A673 (cell line): Measurements from ENCODE around the gene EAF1. TPM values are rescaled to one million over a fixed set of nuclear protein-coding genes. Genes with fewer than 3 reads are reported as not detected.
"Not testable (repeated sequence)": the region's sequence is repeated elsewhere in the genome, so short reads cannot be mapped to it uniquely, and the experiment has no call there.

Experiments
- BruUV-seq: library from RNA; stranded (reverse); fragments of 400-500 nt; replicated peaks from 2 replicates; lab custom pipeline; 2021; lab: Mats Ljungman, UMichigan
- CTCF ChIA-PET: fragments of 300-600 bp; sonication (Branson Sonifier 250); formaldehyde crosslinking; loops from one replicate; lab custom pipeline; 2022; ENCODE audit warnings: antibody characterized with exemption; lab: Charles Lee
- POLR2A ChIA-PET: fragments of 300-600 bp; sonication (Branson Sonifier 250); formaldehyde crosslinking; loops from one replicate; lab custom pipeline; 2022; ENCODE audit warnings: antibody characterized with exemption; ENCODE audit not compliant: low non-redundant PET; lab: Charles Lee
- DNase-seq: peaks from one replicate; pipeline ENCODE4 v3.0.0-alpha.2; 2015; ENCODE audit warnings: low spot score
- H3K27ac ChIP-seq: fragments of 200-600 bp; sonication (generic); 2 replicates; pipeline ENCODE4 v1.5.1; 2016; ENCODE audit warnings: mixed run types, low read depth, mild to moderate bottlenecking, mixed read lengths, antibody characterized with exemption, low read length; ENCODE audit not compliant: poor library complexity, severe bottlenecking
- H3K27me3 ChIP-seq: fragments of 200-600 bp; sonication (generic); replicated peaks from 2 replicates; pipeline ENCODE4 v1.6.1; 2017; ENCODE audit warnings: mixed run types, low read depth, mild to moderate bottlenecking, mixed read lengths, antibody characterized with exemption, low read length; ENCODE audit not compliant: insufficient read depth, poor library complexity
- H3K36me3 ChIP-seq: fragments of 200-600 bp; sonication (generic); 2 replicates; pipeline ENCODE4 v1.6.1; 2016; ENCODE audit warnings: mixed run types, mild to moderate bottlenecking, mixed read lengths, antibody characterized with exemption, low read length; ENCODE audit not compliant: insufficient read depth, poor library complexity, severe bottlenecking
- H3K4me1 ChIP-seq: fragments of 200-600 bp; sonication (generic); 2 replicates; pipeline ENCODE4 v1.6.1; 2017; ENCODE audit warnings: mixed run types, mild to moderate bottlenecking, mixed read lengths, antibody characterized with exemption, low read length; ENCODE audit not compliant: insufficient read depth, poor library complexity, severe bottlenecking
- H3K4me3 ChIP-seq: fragments of 200-600 bp; sonication (generic); 2 replicates; pipeline ENCODE4 v1.5.1; 2016; ENCODE audit warnings: low read depth, mixed run types, mild to moderate bottlenecking, mixed read lengths, low read length; ENCODE audit not compliant: poor library complexity, severe bottlenecking
- H3K9me3 ChIP-seq: fragments of 200-600 bp; sonication (generic); 2 replicates; pipeline ENCODE4 v1.6.1; 2016; ENCODE audit warnings: mixed run types, low read depth, mild to moderate bottlenecking, mixed read lengths, antibody characterized with exemption, low read length; ENCODE audit not compliant: poor library complexity, severe bottlenecking
- CTCF ChIP-seq: fragments of 300-800, 200-600 bp; sonication (generic); conservative IDR thresholded peaks from 2 replicates; pipeline ENCODE4 v1.5.1; 2017; ENCODE audit warnings: low read depth, mild to moderate bottlenecking, antibody characterized with exemption, low read length, moderate library complexity, mixed read lengths
- EZH2 ChIP-seq: fragments of 200-600 bp; sonication (generic); IDR thresholded peaks from 2 replicates; pipeline ENCODE4 v1.6.1; 2017; ENCODE audit warnings: borderline replicate concordance, low read depth, mild to moderate bottlenecking, mixed read lengths, antibody characterized with exemption, low read length; ENCODE audit not compliant: poor library complexity, severe bottlenecking
- intact Hi-C: fragments of 100-400 bp; cut with micrococcal nuclease; formaldehyde crosslinking; loops from one replicate; pipeline ENCODE4 v1.10.0; 2022; ENCODE audit not compliant: unreplicated experiment
- total RNA-seq: library from RNA; stranded (reverse); gene quantifications from 2 replicates; pipeline ENCODE4 v1.2.3, GENCODE V29; 2021

Gene EAF1
- total RNA-seq, 1 experiment from 2014 or later: 28.7 TPM

- TF ChIP-seq EZH2 (no peak), CTCF (no peak)
- H3K4me3 ChIP-seq: no peak overlapping the region
- peaks cover 3% of the 10 kb centered on the region for H3K4me1 ChIP-seq
- intact Hi-C loops: no loop called here
- H3K27me3 ChIP-seq: no peaks in the 10 kb centered on the region
- no peak for DNase-seq
- CTCF ChIA-PET: interaction anchor here (1.0 kb wide), 1 partner anchor 113 kb away, joined by 3 read pairs; no protein-coding TSS in a partner anchor
- H3K9me3 ChIP-seq: no peaks in the 10 kb centered on the region
- BruUV-seq: no TSS peak
- no peak overlapping the region for H3K27ac ChIP-seq
- POLR2A ChIA-PET: no interaction called here
- H3K36me3 ChIP-seq: no peaks in the 10 kb centered on the region
These were observed 46.2 kb upstream of the EAF1 start for GRCh38 chr3:15380980-15381890.

GRCh38 chr3:15382405-15382923 is 44.9 kb upstream of the EAF1 start:
- H3K9me3 ChIP-seq: no peaks in the 10 kb centered on the region
- ChIA-PET CTCF (no interaction called here), POLR2A (no interaction called here)
- H3K4me3 ChIP-seq: no peak overlapping the region
- no peaks in the 10 kb centered on the region for H3K36me3 ChIP-seq
- intact Hi-C loops: no loop called here
- TF ChIP-seq EZH2 (no peak), CTCF (no peak)
- H3K27me3 ChIP-seq: no peaks in the 10 kb centered on the region
- peaks cover 3% of the 10 kb centered on the region for H3K4me1 ChIP-seq
- H3K27ac ChIP-seq: no peak overlapping the region
- no peak for DNase-seq
- BruUV-seq: no TSS peak

- Histone ChIP-seq H3K4me3 (no peak overlapping the region), H3K27ac (no peak overlapping the region), H3K36me3 (no peaks in the 10 kb centered on the region), H3K4me1 (no peaks in the 10 kb centered on the region), H3K27me3 (no peaks in the 10 kb centered on the region), H3K9me3 (no peaks in the 10 kb centered on the region)
- no peak for DNase-seq
- CTCF ChIA-PET: no interaction called here
- TF ChIP-seq CTCF: no peak
- no peak for TF ChIP-seq EZH2
- no TSS peak for BruUV-seq
- POLR2A ChIA-PET: interaction anchor here (0.7 kb wide), 1 partner anchor 20 kb away, joined by 5 read pairs; no protein-coding TSS in a partner anchor
- intact Hi-C loops: no loop called here
These were observed 42.7 kb upstream of the EAF1 start for GRCh38 chr3:15384510-15385237.

- POLR2A ChIA-PET: interaction anchor here (0.7 kb wide), 1 partner anchor 20 kb away, joined by 5 read pairs; no protein-coding TSS in a partner anchor
- H3K36me3 ChIP-seq, H3K9me3 ChIP-seq, CTCF ChIA-PET, BruUV-seq, H3K4me3 ChIP-seq, intact Hi-C loops, DNase-seq, H3K27ac ChIP-seq, H3K4me1 ChIP-seq, H3K27me3 ChIP-seq: not testable (repeated sequence)
These were observed 42.1 kb upstream of the EAF1 start for GRCh38 chr3:15385238-15385695.
